ENCODE data around the gene RAB15.

- TF ChIP-seq RAD21 (IDR thresholded peaks at IDR 0.05; ENCODE audit: low read depth) (no peak), NFIC (IDR thresholded peaks at IDR 0.05) (no peak), MAX (IDR thresholded peaks at IDR 0.05) (no peak), TAF1 (IDR thresholded peaks at IDR 0.05; ENCODE audit: low read depth) (no peak), EGR1 (IDR thresholded peaks at IDR 0.05) (no peak), TCF12 (IDR thresholded peaks at IDR 0.05; ENCODE audit: low read depth) (no peak), YY1 (IDR thresholded peaks at IDR 0.05; ENCODE audit: low read depth) (no peak)
Observed at GRCh38 chr14:64947710-64948611, 24.2 kb downstream of the RAB15 start.

Data from Ishikawa (cell line).